ENCODE measurements around the gene MACROH2A1.

GRCh38 chr5:135289651-135290050 lies 109.4 kb downstream of the MACROH2A1 start:
- TF ChIP-seq, protein P1, sequence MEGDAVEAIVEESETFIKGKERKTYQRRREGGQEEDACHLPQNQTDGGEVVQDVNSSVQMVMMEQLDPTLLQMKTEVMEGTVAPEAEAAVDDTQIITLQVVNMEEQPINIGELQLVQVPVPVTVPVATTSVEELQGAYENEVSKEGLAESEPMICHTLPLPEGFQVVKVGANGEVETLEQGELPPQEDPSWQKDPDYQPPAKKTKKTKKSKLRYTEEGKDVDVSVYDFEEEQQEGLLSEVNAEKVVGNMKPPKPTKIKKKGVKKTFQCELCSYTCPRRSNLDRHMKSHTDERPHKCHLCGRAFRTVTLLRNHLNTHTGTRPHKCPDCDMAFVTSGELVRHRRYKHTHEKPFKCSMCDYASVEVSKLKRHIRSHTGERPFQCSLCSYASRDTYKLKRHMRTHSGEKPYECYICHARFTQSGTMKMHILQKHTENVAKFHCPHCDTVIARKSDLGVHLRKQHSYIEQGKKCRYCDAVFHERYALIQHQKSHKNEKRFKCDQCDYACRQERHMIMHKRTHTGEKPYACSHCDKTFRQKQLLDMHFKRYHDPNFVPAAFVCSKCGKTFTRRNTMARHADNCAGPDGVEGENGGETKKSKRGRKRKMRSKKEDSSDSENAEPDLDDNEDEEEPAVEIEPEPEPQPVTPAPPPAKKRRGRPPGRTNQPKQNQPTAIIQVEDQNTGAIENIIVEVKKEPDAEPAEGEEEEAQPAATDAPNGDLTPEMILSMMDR (IDR thresholded peaks at IDR 0.05; ENCODE audit: low read length), result no peak
- TF ChIP-seq EZH2 (IDR thresholded peaks at IDR 0.05; ENCODE audit: borderline replicate concordance, low read length), result no peak
